ENCODE results near the gene RERGL.

- TF ChIP-seq SNAI2 (CRISPR knock-in tag; IDR thresholded peaks at IDR 0.05) (no peak), ZFP3 (CRISPR knock-in tag; IDR thresholded peaks at IDR 0.05) (no peak), GLIS3 (CRISPR knock-in tag; IDR thresholded peaks at IDR 0.05) (no peak), TSHZ2 (CRISPR knock-in tag; IDR thresholded peaks at IDR 0.05) (no peak), RARB (CRISPR knock-in tag; IDR thresholded peaks at IDR 0.05) (no peak), ARNTL (CRISPR knock-in tag; IDR thresholded peaks at IDR 0.05; ENCODE audit: borderline replicate concordance, low read depth) (no peak), CSDC2 (CRISPR knock-in tag; IDR thresholded peaks at IDR 0.05) (no peak), PATZ1 (CRISPR knock-in tag; IDR thresholded peaks at IDR 0.05; ENCODE audit: borderline replicate concordance) (no peak), CREB5 (CRISPR knock-in tag; IDR thresholded peaks at IDR 0.05; ENCODE audit: low read depth) (no peak), ZNF70 (CRISPR knock-in tag; IDR thresholded peaks at IDR 0.05) (no peak), TCF4 (CRISPR knock-in tag; IDR thresholded peaks at IDR 0.05; ENCODE audit: borderline replicate concordance) (no peak), ZC3H10 (CRISPR knock-in tag; IDR thresholded peaks at IDR 0.05) (no peak)
Observed at GRCh38 chr12:18135509-18135908, 45.5 kb upstream of the RERGL start.

Data from SK-N-SH treated with all-trans-retinoic acid at 6 μM for 48 hours (cell line).